GM19397 (cell line): Measurements from ENCODE around the gene CREB3L1.
A peak's percentile ranks its signal among the peaks of the same experiment; 100 is the strongest.

Experiments
- ATAC-seq: cut with Tn5 transposase; IDR thresholded peaks from one replicate; pipeline ENCODE4 v1.9.1; 2021; ENCODE audit warnings: mild to moderate bottlenecking, moderate library complexity; ENCODE audit not compliant: unreplicated experiment

The CREB3L1 gene

GRCh38 chr11:46342239-46342638, 64.8 kb downstream of the CREB3L1 start:
- ATAC-seq = no peak

- ATAC-seq = no peak
These were observed 66.1 kb downstream of the CREB3L1 start for GRCh38 chr11:46343520-46343919.

GRCh38 chr11:46345131-46345597, 67.7 kb downstream of the CREB3L1 start:
- no peak for ATAC-seq

GRCh38 chr11:46345881-46346484, 68.5 kb downstream of the CREB3L1 start:
- ATAC-seq = no peak

GRCh38 chr11:46346886-46347636, 69.6 kb downstream of the CREB3L1 start, which contains the start of gene DGKZ:
TSS of gene DGKZ (plus strand) at chr11:46347463. CDS start at chr11:46347660, 197 bp downstream.
- peak; percentile 78 for ATAC-seq

GRCh38 chr11:46347637-46348311, 70.3 kb downstream of the CREB3L1 start:
- ATAC-seq = peak; percentile 8

- ATAC-seq = no peak
These were observed 71.3 kb downstream of the CREB3L1 start for GRCh38 chr11:46348566-46349401.

- ATAC-seq = no peak
These were observed 73.2 kb downstream of the CREB3L1 start for GRCh38 chr11:46350695-46351094.

GRCh38 chr11:46351148-46351547, 73.7 kb downstream of the CREB3L1 start:
- no peak for ATAC-seq

- ATAC-seq = no peak
These were observed 74.1 kb downstream of the CREB3L1 start for GRCh38 chr11:46351606-46352005.

GRCh38 chr11:46352063-46352841, 74.8 kb downstream of the CREB3L1 start:
- ATAC-seq = no peak

GRCh38 chr11:46353698-46354097, 76.2 kb downstream of the CREB3L1 start:
- ATAC-seq = no peak

- ATAC-seq = no peak
These were observed 79.5 kb downstream of the CREB3L1 start for GRCh38 chr11:46356924-46357482.

- no peak for ATAC-seq
These were observed 80.0 kb downstream of the CREB3L1 start for GRCh38 chr11:46357483-46357936.

- no peak for ATAC-seq
These were observed 82.5 kb downstream of the CREB3L1 start for GRCh38 chr11:46359953-46360352.

- ATAC-seq = peak; percentile 7
These were observed 83.4 kb downstream of the CREB3L1 start for GRCh38 chr11:46360878-46361277.

GRCh38 chr11:46361283-46362155, 84.1 kb downstream of the CREB3L1 start:
- peak; percentile 79 for ATAC-seq

GRCh38 chr11:46362156-46363030, 84.9 kb downstream of the CREB3L1 start:
- ATAC-seq = no peak
